Astrocyte of the cerebellum (primary cell): ENCODE data around the gene MBP.
A peak's percentile ranks its signal among the peaks of the same experiment; 100 is the strongest.

Experiments used
- DNase-seq: peaks from one replicate; pipeline ENCODE4 v3.0.0-alpha.2; 2011; ENCODE audit warnings: low read depth
- H3K4me3 ChIP-seq: 2 replicates; pipeline ENCODE4 v1.5.1; 2011; ENCODE audit warnings: mild to moderate bottlenecking, low read depth, low read length, moderate library complexity
- CTCF ChIP-seq: IDR thresholded peaks from 2 replicates; pipeline ENCODE4 v1.5.1; 2012; ENCODE audit warnings: low read length, low read depth, moderate library complexity, mild to moderate bottlenecking; ENCODE audit errors: missing control alignments
- in situ Hi-C: cut with HindIII; loops from 2 replicates; pipeline ENCODE4 v1.10.0; 2017; ENCODE audit warnings: low sequenced_read_pairs

MBP gene

GRCh38 chr18:77130229-77131099 lies 2.1 kb downstream of the MBP start:
- peak overlapping the region; percentile 62 for H3K4me3 ChIP-seq
- in situ Hi-C loops: no loop called here
- TF ChIP-seq CTCF: no peak
- DNase-seq: no peak

- H3K4me3 ChIP-seq: no peak overlapping the region
- peak; percentile 98 for DNase-seq
- in situ Hi-C loops: no loop called here
These were observed 3.4 kb downstream of the MBP start for GRCh38 chr18:77129150-77129551.

GRCh38 chr18:77127769-77128671 lies 4.6 kb downstream of the MBP start:
- TF ChIP-seq CTCF: no peak
- no peak overlapping the region for H3K4me3 ChIP-seq
- DNase-seq: peak; percentile 93
- in situ Hi-C loops: no loop called here

More at GRCh38 chr18:77129150-77129551, 3.4 kb downstream of the MBP start:
- TF ChIP-seq CTCF: no peak

- in situ Hi-C loops: no loop called here
- DNase-seq: no peak
- TF ChIP-seq CTCF: no peak
- no peak overlapping the region for H3K4me3 ChIP-seq
These were observed 8.1 kb downstream of the MBP start for GRCh38 chr18:77124452-77124922.

GRCh38 chr18:77123320-77124231 lies 9.0 kb downstream of the MBP start:
- no peak for DNase-seq
- no peak for TF ChIP-seq CTCF
- in situ Hi-C loops: no loop called here
- no peak overlapping the region for H3K4me3 ChIP-seq
